Activated T-cell treated with anti-CD3 and anti-CD28 coated beads for 48 hours (primary cell): ENCODE results near the gene ESPNL.
"Not testable (repeated sequence)": the region's sequence is repeated elsewhere in the genome, so short reads cannot be mapped to it uniquely, and the experiment has no call there.

ENCODE experiments used
- DNase-seq: peaks from one replicate; pipeline ENCODE4 v3.0.0-alpha.2; 2020; ENCODE audit warnings: low read depth

Gene ESPNL

DNA sequence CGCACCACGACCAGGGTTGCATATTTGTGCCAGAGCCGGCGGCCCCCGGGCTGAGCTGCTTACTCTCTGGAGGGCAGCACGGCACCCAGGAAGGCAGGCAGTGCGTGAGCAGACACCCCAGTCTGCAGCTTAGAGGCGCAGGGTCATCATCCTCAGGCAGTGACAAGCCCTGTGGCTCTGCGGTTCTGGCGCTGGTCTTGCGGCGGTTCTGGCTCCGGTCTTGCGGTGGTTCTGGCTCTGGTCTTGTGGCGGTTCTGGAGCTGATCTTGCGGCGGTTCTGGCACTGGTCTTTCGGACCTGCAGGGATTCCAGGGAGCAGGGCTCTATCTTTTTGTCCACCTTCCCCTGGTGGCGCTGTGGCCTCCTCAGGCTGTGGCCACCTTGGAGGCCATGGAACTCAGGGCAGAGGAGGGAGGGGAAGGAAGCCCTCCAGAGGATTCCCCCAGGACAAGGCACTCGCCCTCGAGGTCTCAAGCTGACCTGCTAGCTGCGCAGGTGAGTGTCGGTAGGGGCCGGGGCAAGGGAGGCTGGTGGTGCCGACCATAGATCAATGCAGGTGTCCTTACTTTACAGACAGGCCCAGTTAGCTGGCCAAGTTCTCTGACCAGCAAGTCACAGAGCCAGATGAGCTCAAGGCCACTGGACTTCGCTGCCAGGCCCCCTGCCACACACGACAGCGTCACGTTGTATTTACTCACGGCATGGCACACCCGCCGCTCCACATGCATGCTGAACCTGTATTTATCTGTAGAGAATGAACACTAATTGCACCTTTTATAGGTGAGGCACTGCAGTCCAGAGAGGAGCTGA, 14.9 kb downstream of the ESPNL start:
- no peak for DNase-seq

DNA sequence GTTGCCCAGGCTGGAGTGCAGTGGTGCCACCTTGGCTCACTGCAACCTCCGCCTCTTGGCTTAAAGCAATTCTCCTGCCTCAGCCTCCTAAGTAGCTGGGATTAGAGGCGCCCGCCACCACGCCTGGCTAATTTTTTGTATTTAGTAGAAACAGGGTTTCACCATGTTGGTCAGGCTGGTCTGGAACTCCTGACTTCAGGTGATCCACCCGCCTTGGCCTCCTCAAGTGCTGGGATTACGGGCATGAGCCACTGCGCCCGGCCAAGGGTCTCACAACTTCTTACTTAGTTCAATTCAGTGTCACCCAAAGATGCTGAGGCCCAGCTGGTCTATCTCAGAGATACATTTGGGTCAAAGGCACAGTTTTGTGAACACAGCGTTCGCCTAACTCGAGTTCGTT, 15.6 kb downstream of the ESPNL start:
- not testable (repeated sequence) for DNase-seq

DNA sequence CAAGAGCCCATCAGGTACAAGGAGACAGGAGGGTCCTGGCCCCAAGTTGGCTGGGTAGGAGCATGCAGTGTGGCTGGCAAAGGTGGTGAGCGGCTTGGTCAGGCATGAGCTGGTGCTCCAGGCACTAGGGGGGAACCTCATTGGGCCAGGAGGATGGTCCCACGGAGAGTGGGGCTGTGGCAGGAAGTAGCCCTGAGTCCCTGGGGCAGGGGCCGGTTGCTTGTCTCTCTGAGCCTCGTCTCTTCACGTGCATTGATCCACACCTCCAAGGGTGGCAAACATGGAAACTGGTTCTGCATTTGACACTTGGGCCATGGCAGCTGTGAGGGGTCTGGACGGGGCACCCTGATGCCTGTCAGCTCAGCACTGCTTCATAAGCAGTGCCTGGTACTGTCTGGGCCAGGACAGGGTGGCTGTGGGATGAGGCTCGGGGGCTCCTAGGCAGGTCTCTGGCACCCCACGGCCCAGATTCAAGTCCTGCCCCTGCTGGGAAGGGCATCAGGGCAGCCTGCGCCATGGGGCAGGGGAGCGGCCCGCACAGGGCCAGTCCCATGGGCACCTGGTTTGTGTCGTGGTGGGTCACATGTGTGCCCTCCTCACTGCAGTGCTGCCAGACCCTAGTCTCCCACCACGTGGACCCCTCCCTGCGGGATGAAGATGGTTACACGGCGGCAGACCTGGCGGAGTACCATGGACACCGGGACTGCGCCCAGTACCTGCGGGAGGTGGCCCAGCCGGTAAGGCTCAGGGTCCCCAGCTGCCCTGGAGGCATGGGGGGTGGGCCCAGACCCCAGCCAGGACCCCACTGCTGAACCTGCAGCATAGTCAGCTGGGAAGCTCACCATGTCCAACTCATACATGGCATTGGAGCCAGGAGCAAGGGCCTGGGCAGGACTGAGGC, 16.4 kb downstream of the ESPNL start:
- DNase-seq: no peak

DNA sequence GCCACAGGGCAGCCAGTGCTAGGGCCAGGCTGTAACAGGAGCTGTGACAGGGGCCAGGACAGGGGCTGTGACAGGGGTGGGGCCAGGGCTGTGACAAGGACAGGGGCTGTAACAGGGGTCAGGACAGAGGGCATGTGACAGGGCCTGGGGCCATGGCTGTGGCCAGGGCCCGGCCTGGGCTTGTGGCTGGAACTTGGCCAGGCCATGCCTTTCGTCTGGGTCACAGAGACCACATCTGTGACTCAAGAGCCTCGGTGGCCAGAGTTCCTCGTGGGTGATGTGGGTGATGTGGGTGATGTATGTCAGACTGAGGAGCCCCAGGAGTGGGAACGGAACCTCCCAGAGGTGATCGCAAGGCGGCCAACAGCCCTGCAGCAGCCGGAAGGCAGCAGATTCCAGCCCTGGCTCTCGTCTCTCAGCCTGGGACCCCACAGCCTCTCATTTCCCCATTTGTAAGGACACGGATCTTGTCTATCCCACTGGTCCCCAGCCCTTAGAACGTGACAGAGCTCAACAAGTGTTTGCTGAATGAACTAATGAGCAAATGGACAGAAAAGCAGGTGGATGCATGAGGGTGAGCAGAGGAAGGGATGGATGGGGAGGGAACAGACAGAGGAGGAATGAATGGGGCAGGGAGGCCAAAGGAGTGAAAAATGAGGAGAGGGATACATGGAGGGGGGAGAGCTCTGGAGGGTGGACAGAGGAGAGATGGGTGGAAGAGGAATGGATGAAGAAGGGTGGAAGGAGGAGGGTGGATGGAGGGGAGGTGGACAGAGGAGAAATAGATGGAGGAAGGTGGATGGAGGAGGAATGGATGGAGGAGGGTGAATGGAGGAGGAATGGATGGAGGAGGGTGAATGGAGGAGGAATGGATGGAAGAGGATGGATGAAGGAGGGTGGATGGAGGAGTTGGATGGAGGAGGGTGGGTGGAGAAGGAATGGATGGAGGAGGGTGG, 17.3 kb downstream of the ESPNL start:
- no peak for DNase-seq

DNA sequence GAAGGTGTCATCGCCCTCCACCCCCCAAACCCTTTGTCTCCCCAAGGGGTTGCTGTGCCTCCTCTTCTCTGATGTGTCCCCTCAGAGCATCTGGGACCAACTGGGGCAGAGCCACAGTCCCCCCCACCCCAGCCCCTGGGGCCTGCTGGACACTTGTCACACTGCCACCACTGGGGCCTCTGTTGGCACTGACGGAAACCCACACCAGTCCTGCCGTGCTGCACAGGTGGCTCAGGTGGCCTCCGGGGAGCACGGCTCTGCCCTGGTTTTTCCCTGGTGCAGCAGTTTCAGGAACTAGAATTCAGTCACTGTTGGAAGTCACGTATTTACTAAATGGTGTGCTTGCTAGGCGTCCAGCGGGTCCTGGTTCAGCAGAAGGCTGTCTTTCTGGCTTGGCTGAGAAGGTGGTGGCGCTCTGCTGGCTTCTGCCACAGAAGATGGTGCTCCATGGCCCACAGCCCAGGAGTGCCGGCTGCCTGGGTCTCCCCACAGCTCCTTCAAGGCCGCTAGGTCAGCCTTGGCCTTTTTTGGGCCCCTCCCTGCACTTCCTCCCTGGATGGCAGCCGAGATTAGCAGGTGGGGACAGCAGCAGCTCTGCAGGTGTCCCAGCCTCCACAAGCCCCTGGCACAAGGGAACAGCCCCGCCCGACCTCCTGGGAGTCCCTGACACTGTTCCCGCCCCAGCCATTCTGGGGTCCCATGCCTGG, 19.8 kb downstream of the ESPNL start:
- no peak for DNase-seq

DNA sequence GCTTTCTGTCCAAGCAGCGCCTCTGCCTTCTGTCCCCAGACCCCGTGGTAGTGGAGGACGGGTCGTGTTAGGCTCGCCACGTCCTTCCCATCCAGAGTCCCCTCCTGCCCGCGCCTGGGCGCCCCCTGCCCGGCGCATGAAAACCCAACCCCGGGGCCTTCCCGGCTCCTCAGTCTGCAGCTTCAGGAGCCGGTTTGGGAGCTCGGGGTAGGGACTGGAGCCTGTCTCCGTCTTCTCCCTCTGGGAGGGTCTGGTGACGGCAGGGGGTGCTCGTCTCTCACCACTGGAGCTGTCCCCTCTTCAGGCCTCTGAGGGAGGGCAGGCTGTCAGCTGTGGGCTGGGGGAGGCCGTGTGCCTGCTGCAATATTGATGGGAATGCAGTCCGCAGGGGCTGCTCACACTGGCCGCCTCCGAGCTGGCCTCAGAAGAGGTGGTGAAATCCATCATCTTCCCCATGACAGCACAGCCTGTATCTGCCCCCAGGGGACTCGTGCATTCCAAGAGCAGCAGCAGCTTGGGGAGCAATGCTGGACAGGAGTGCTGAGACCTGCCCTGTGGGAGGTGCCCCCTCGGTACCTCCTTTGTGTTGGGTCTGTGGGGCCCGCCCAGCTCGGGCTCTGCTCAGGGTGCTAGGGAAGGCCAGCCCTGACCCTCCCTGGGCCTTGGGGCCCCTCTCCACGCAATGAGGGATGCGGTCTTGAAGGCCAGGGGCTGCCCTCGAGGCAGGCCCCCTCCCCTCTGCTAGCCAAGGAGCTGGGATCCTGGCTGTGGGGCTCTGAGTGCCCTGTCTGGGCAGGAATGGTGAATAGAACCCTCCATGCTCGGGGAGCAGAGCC, 20.5 kb downstream of the ESPNL start:
- no peak for DNase-seq

DNA sequence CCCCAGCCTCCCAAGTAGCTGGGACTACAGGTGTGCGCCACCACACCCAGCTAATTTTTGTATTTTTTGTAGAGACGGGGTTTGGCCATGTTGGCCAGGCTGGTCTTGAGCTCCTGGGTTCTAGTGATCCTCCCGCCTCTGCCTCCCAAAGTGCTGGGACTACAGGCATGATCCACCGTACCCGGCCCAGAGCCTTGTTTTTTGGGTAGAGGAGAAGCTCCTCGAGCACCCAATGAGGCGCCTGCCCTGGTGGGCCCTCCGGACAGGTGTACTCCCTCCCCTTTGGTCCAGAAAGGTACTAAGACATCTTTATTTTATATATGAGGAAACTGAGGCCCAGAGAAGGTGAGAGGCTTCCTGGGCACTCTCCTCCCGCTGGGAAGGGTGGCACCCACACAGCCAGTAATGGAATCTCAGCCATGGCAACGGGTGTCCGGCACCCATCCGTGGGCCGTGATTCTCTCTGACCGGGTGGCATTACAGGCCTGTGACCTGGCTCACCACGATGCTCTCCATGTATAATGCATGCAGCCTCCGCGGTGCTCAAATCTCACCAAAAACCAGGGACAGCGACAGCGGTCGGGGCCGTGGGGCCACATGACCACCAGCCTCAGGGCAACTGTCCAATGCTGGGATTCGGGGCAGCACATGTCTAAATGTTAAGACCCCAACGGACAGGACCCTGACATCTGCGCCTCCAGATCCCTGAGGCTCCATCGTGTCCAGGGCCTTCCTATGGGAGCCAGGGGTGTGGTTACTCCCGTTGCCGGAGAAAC, 21.6 kb downstream of the ESPNL start:
- no peak for DNase-seq

DNA sequence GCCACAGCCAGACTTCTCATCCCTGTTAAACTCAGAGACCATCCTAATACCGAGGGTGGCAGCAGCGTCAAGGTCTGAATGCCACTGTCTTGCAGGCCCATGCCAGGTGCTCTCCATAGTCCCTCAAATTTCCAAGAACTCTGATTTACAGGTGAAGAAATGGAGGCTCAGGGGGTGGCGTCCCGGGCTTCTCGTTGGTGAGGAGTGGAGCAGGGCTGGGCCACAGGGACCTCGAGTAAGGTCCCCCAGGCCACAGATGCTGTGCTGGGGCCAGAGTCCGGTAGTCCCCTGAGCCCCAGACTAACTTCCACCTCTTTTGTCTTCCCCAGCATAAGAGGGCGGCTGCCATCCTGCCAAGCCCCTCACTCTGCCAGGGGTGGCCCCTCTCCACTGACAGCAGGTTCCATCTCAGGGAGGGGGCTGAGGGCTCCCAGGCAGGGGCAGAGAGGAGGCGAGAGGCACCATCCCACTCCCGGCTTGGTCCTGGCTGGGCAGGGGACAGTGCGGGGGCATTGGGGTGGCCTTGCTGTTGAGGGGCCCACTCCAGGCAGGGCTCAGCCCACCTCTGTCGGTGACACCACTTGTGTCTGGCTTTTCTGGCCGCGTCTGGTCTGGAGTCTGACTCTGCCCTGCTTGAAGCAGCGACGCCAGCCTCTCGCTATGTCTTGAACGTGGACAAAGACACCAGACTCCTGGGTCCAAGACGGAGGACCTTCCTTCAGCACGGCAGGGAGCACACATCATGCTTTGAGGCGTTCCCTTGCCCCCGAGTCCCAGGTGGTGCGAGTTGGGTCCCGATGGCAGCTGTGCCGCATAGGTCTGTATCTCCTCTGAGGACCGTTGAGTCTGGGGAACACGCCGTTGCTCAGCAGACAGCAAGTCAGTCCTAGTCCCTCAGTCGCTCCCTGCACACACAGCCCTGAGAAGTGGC, 22.4 kb downstream of the ESPNL start:
- DNase-seq: no peak

DNA sequence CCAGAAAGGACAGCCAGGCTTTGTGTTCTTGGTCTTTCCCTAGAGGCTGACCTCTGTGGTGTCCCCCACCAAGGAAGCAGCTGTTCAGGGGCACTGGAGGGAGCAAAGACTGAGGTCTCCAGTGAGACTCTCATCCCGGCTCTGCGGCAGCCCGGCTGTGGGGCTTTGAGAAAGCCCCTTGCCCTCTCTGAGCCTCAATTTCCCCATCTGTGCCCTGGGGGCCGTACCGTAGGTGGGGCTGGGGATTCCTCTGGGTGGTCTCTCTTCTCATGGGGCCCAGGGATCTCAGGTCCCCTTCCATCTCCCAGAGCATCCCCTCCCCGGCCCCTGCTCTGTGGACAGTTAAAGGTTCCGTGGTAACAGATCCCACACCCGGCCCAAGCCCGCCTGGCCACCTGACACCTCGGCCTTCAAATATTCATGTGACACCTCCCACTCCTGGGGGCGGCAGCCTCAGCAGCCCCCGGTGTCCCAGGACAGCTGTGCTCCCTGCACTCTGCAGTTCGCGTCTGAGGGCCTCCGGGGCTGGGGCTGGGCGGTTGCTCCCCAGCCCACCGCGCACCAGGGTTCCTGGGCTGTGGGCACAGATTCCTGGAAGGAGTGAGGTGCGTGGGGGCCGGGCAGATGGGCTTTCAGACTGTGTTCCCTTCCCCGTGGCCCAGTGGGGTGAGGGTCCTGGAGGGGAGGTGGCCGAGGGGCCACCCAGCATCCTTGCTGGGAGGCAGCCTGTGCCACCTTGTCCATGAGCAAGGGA, 23.3 kb downstream of the ESPNL start:
- no peak for DNase-seq

DNA sequence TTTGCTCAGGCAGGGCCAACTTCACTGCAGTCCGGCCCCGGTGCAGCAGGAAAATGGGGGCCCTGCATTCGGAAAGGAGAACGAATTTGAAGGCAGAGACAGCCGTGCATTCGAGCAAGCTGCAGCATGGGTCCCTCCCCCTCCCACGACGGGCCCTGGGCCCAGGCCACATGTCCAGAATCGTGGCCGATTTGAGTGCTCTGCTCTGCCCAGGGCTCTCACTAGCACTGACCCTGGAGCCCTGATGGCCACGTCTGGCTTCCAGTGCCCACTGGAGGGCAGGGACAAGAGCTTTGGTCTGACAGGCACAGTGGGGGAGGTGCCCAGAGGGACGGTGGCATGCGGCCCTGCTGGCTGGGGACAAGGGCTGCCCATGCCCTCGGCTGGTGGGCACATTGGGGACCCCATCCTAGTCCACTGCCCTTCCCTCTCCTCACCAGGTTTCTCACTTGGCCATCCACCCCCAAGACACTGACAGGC, 23.9 kb downstream of the ESPNL start:
- no peak for DNase-seq

DNA sequence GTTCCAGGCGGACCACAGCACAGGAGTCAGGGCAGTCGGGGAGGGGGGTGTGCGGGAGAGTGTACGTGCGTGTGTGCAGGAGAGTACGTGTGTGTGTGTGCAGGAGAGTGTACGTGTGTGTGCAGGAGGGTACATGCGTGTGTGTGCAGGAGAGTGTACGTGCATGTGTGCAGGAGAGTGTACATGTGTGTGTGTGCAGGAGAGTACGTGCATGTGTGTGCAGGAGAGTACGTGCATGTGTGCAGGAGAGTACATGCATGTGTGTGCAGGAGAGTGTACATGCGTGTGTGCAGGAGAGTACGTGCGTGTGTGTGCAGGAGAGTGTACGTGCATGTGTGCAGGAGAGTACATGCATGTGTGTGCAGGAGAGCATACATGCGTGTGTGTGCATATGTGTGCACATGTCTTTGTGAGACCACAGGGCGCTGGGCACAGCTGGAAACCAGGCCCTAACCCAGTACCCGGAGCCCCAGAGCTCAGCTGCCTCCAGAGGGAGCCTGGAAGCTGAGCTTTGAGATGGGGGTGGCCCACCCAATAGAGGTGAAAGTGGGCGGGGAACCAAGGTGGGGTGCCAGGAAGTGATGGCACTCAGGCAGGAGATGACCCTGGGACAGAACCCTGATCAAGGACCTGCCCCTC, 24.5 kb downstream of the ESPNL start:
- DNase-seq: no peak

DNA sequence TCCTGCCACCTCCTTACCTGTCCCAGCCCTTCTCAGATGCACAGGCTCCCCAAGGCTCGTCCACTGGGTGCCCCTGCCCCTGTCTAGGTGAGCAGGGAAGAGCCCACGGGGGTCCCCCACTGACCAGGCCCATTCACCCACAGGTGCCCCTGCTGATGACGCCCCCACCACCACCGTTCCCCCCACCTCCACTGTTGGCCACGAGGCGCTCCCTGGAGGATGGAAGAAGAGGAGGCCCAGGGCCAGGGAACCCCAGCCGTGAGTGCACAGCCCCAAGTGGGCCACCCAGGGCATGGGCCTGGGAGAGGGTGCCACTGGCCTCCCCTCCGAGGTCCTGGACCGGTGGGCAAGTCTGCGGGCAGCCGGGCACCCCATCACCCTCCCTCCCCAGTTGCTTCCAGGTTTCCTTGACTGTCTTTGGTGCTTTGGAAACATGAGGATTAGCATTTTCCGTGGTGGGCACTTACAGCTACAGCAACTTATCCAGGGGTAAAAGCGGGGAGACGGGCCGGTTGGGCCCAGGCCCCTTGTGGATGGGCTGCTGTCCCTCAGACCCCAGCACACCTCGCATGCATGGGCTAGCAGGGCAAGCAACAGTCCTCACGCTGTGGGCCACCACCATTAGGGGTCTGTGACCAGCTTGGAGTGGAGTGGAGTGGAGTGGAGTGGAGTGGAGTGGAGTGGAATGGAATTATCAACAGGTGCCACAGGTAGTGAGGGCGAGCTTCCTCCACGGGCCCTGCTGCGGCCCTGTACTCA, 25.2 kb downstream of the ESPNL start:
- no peak for DNase-seq

DNA sequence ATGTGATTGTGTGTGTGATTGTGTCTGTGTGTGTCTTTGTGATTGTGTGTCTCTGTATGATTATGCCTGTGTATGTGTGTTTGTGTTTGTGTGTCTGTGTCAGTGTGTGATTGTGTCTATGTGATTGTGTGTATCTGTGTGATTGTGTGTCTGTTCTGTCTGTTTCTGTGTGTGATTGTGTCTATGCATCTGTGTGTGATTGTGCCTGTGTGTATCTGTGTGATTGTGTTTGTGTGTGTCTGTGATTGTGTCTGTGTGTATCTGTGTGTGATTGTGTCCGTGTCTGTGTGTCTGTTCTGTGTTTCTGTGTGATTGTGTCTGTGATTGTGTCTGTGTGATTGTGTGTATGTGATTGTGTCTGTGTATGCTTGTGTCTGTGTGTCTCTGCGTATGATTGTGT, 26.2 kb downstream of the ESPNL start:
- no peak for DNase-seq

DNA sequence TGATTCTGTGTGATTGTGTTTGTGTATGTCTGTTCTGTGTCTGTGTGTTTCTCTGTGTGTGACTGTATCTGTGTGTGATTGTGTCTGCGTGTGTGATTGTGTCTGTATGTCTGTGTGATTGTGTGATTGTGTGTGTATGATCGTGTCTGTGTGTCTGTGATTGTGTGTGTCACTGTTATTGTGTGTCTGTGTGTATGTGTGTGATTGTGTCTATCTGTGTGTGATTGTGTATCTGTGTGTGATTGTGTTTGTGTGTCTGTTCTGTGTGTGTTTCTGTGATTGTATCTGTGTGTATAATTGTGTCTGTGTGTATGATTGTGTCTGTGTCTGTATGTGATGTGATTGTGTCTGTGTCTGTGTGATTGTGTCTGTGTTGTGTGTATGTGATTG, 26.6 kb downstream of the ESPNL start:
- DNase-seq: no peak

DNA sequence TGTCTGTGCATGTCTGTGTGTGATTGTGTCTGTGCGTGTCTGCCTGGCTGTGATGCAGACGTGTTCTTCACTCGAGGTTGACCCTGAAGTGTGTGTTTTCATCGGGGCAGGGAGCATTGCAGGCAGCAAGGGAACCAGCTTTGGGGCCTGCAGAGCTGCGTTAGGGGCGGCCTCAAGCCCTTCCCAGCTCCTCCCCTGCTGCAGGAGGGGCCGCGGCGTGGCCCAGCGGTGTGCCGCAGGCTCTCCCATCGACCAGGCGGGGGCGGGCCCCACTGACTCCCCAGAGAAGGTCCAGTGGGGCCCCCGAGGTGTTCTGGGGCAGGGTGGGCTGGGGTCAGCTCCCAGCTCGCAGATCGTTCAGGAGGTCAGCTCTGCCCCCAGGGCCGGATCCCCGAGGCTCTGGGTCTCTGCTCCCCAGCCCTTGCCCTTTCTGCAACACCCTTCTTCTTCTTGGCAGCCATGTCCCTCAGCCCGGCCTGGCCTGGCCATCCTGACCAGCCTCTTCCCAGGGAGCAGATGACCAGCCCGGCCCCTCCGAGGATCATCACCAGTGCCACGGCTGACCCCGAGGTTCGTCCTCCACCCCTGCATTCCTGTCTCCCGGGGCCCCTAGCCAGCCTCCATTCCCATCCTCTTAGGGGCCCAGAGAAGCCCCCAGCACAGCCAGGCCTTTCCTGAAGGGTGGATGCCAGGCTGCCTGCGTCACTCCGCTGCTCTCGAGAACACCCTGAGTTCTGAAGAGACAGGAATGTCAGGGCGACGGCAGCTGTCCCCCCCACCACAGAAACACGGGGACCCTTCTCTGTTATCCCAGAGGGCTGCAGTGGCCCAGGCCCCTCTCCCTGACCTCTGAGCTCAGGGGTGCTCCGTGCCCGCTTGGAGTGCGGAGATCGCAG, 27.3 kb downstream of the ESPNL start:
- DNase-seq: no peak
